ENCODE data around the gene BCL2A1.
"Not testable (repeated sequence)": the region's sequence is repeated elsewhere in the genome, so short reads cannot be mapped to it uniquely, and the experiment has no call there.

BCL2A1 gene

GRCh38 chr15:79970624-79971434 is at the start of gene BCL2A1:
TSS of gene BCL2A1 (minus strand) at chr15:79971196. CDS start at chr15:79971119, 77 bp downstream.
- DNase-seq = no peak

- DNase-seq = no peak
These were observed 49.7 kb upstream of the BCL2A1 start for GRCh38 chr15:80020731-80021130.

GRCh38 chr15:80020149-80020548 is 49.2 kb upstream of the BCL2A1 start:
- DNase-seq = not testable (repeated sequence)

GRCh38 chr15:80019168-80019745 is 48.3 kb upstream of the BCL2A1 start:
- DNase-seq = no peak

- DNase-seq = not testable (repeated sequence)
These were observed 46.1 kb upstream of the BCL2A1 start for GRCh38 chr15:80017139-80017538.

GRCh38 chr15:80016506-80016905 is 45.5 kb upstream of the BCL2A1 start:
- not testable (repeated sequence) for DNase-seq

- DNase-seq = no peak
These were observed 44.2 kb upstream of the BCL2A1 start for GRCh38 chr15:80015156-80015555.

GRCh38 chr15:80014186-80014585 is 43.2 kb upstream of the BCL2A1 start:
- not testable (repeated sequence) for DNase-seq

- DNase-seq = no peak
These were observed 41.2 kb upstream of the BCL2A1 start for GRCh38 chr15:80012060-80012726.

GRCh38 chr15:80011596-80011995 is 40.6 kb upstream of the BCL2A1 start:
- DNase-seq = no peak

GRCh38 chr15:80011041-80011523 is 40.1 kb upstream of the BCL2A1 start:
- DNase-seq = not testable (repeated sequence)

GRCh38 chr15:80010131-80010673 is 39.2 kb upstream of the BCL2A1 start:
- peak; percentile 60 for DNase-seq

GRCh38 chr15:80007532-80007931 is 36.5 kb upstream of the BCL2A1 start:
- peak; percentile 49 for DNase-seq

- DNase-seq = no peak
These were observed 36.0 kb upstream of the BCL2A1 start for GRCh38 chr15:80006946-80007345.

GRCh38 chr15:80003934-80004472 is 33.0 kb upstream of the BCL2A1 start:
- no peak for DNase-seq

- DNase-seq = peak; percentile 30
These were observed 32.2 kb upstream of the BCL2A1 start for GRCh38 chr15:80003171-80003570.

GRCh38 chr15:80002267-80002666 is 31.3 kb upstream of the BCL2A1 start:
- DNase-seq = no peak

GRCh38 chr15:79994615-79995014 is 23.6 kb upstream of the BCL2A1 start:
- no peak for DNase-seq

GRCh38 chr15:79991826-79992225 is 20.8 kb upstream of the BCL2A1 start:
- no peak for DNase-seq

- no peak for DNase-seq
These were observed 20.0 kb upstream of the BCL2A1 start for GRCh38 chr15:79990997-79991334.

GRCh38 chr15:79990280-79990996 is 19.4 kb upstream of the BCL2A1 start:
- no peak for DNase-seq

GRCh38 chr15:79989682-79990081 is 18.7 kb upstream of the BCL2A1 start:
- DNase-seq = no peak

- no peak for DNase-seq
These were observed 18.2 kb upstream of the BCL2A1 start for GRCh38 chr15:79989183-79989582.

Data from NCI-H69 (cell line).